ENCODE data around the gene NOD1.

DNA sequence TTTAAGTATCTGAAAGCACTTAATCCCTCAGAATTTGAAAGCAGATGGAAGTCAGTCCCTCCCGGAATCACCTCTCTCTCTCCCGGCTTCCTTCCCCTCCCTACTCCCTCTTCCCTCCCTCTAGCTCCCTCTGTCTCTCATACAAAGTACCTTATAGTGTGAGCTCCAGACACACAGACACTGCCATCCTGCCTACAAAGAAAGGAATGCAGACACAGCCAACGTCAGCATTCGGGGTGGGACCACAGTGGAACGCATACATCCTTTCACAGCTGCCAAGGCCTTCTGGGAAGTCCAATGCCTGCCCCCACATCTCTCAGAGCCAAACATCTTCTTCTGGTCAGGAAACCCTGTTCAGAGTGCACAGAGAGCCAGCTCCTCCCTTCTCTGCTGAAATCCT, 9.3 kb downstream of the NOD1 start:
- TF ChIP-seq POLR2AphosphoS5 (IDR thresholded peaks at IDR 0.05; ENCODE audit: low read depth, low read length): no peak; the same call in 1 of the 2 replicates
- peak; percentile 15 to 65 (median 55) for TF ChIP-seq CTCF (IDR thresholded peaks at IDR 0.05; ENCODE audit: control extremely low read depth in 1 of 3, insufficient read depth in 1 of 3, low read depth in 1 of 3, low read length in 3 of 3)

Data from H1 (cell line).